ENCODE measurements around the gene ULK4.

Gene ULK4

DNA sequence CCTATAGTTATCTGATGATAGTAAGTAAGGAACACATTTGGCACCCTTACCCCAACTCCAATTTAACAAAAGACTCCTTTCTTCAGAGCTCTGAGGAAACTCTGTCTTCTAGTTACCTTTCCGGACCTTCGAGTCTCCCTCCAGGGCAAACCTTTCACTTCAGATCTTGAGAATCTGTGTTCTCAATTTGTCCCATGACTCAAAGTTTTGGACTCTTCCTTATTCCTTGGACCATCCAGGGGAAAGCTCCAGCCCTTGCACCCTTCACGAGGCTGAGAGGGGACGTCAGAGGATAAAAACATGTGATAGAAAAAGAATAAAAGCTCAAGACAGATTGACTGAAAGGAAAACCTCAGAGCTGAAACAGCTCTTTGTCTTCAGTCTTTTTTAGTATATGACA lies 685.7 kb downstream of the ULK4 start:
- no peaks in the 10 kb centered on the region for H3K9me2 ChIP-seq (replicated peaks; ENCODE audit: control insufficient read depth, low read length)
- H3K36me3 ChIP-seq (ENCODE audit: control insufficient read depth, low read length): no peaks in the 10 kb centered on the region
- TF ChIP-seq EZH2phosphoT487 (IDR thresholded peaks at IDR 0.05; ENCODE audit: borderline replicate concordance, low read length): no peak
- TF ChIP-seq CTCF (IDR thresholded peaks at IDR 0.05; ENCODE audit: low read depth, low read length, poor library complexity, severe bottlenecking): no peak
- H3K79me2 ChIP-seq (ENCODE audit: control insufficient read depth, low read length): no peaks in the 10 kb centered on the region
- no peaks in the 10 kb centered on the region for H3K9me3 ChIP-seq (ENCODE audit: control insufficient read depth, insufficient read depth, low read length)
- H3K4me2 ChIP-seq (ENCODE audit: low read length): no peak overlapping the region
- no peaks in the 10 kb centered on the region for H3K4me1 ChIP-seq (ENCODE audit: control insufficient read depth, low read length)
- no peak overlapping the region for H3K27ac ChIP-seq (ENCODE audit: low read depth, low read length)
- H4K20me1 ChIP-seq (ENCODE audit: control insufficient read depth, insufficient read depth, low read depth, low read length): no peaks in the 10 kb centered on the region
- H3K4me3 ChIP-seq (ENCODE audit: low read length): no peak overlapping the region
- no peaks in the 10 kb centered on the region for H3F3A ChIP-seq (ENCODE audit: control insufficient read depth, insufficient read depth)
- H3K27me3 ChIP-seq (ENCODE audit: control insufficient read depth, low read length): no peaks in the 10 kb centered on the region

DNA sequence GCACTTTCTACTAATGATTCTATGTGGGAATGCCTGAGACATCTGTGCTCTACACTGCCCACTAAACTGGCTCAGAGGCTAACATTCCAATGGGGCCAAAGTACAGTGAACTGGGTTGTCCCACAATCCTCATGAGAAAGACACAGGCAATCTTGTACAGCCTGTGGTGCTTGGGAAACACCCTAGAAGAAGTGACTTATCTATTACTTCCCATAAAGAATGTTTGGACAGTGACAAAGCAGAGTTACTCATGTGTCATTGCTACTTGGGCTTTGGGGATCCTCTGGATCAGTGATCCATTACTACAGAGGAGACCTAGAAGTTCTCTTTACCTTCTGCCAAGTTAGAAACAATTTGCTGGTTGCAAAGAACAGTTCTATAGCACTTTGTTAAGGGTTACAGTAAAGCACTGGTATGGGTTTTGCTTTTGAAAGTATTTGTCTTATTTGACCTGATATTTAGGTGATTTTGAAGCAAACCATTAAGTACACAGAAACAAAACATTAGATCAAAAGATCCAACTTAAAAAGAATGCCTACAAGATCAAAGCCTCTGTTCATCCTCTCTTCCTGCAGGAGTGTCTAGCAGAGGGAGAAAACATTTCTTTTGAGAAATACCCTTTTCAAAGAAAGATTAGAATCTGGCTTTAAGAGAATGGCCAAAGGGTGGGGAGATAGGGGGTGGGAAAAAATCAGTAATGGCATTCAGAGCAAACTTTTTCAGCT lies 686.8 kb downstream of the ULK4 start:
- Histone ChIP-seq H3K4me3 (ENCODE audit: low read length) (no peak overlapping the region), H3K4me1 (ENCODE audit: control insufficient read depth, low read length) (no peaks in the 10 kb centered on the region), H3F3A (ENCODE audit: control insufficient read depth, insufficient read depth) (no peaks in the 10 kb centered on the region), H3K9me2 (replicated peaks; ENCODE audit: control insufficient read depth, low read length) (no peaks in the 10 kb centered on the region), H3K9me3 (ENCODE audit: control insufficient read depth, insufficient read depth, low read length) (no peaks in the 10 kb centered on the region), H4K20me1 (ENCODE audit: control insufficient read depth, insufficient read depth, low read depth, low read length) (no peaks in the 10 kb centered on the region), H3K4me2 (ENCODE audit: low read length) (no peak overlapping the region), H3K36me3 (ENCODE audit: control insufficient read depth, low read length) (no peaks in the 10 kb centered on the region), H3K27ac (ENCODE audit: low read depth, low read length) (no peak overlapping the region), H3K27me3 (ENCODE audit: control insufficient read depth, low read length) (no peaks in the 10 kb centered on the region), H3K79me2 (ENCODE audit: control insufficient read depth, low read length) (no peaks in the 10 kb centered on the region)
- TF ChIP-seq EZH2phosphoT487 (IDR thresholded peaks at IDR 0.05; ENCODE audit: borderline replicate concordance, low read length) (no peak), CTCF (IDR thresholded peaks at IDR 0.05; ENCODE audit: low read depth, low read length, poor library complexity, severe bottlenecking) (no peak)

- no peaks in the 10 kb centered on the region for H3K9me2 ChIP-seq (replicated peaks; ENCODE audit: control insufficient read depth, low read length)
- no peaks in the 10 kb centered on the region for H3F3A ChIP-seq (ENCODE audit: control insufficient read depth, insufficient read depth)
- H3K79me2 ChIP-seq (ENCODE audit: control insufficient read depth, low read length): no peaks in the 10 kb centered on the region
- H3K27ac ChIP-seq (ENCODE audit: low read depth, low read length): no peak overlapping the region
- no peaks in the 10 kb centered on the region for H3K4me1 ChIP-seq (ENCODE audit: control insufficient read depth, low read length)
- H3K27me3 ChIP-seq (ENCODE audit: control insufficient read depth, low read length): no peaks in the 10 kb centered on the region
- H3K4me3 ChIP-seq (ENCODE audit: low read length): no peak overlapping the region
- no peaks in the 10 kb centered on the region for H3K9me3 ChIP-seq (ENCODE audit: control insufficient read depth, insufficient read depth, low read length)
- H4K20me1 ChIP-seq (ENCODE audit: control insufficient read depth, insufficient read depth, low read depth, low read length): no peaks in the 10 kb centered on the region
- H3K36me3 ChIP-seq (ENCODE audit: control insufficient read depth, low read length): no peaks in the 10 kb centered on the region
- no peak overlapping the region for H3K4me2 ChIP-seq (ENCODE audit: low read length)
- no peak for TF ChIP-seq CTCF (IDR thresholded peaks at IDR 0.05; ENCODE audit: low read depth, low read length, poor library complexity, severe bottlenecking)
Measured at GRCh38 chr3:41272667-41273066, 689.2 kb downstream of the ULK4 start.

Data from DOHH2 (cell line).